T-helper 2 cell (primary cell): Measurements from ENCODE around the gene IL17REL.

Source experiments
- DNase-seq, 5 experiments: peaks; one replicate each; pipeline versions ENCODE4 v3.0.0 to v3.0.0-alpha.2; 2012 to 2022
- total RNA-seq, 2 donors: gene quantifications; one replicate each; lab custom pipeline; 2026; lab: John Stamatoyannopoulos, UW

Gene IL17REL
- 0 reads per million in 2 donors for total RNA-seq

- DNase-seq = no peak
Observed at GRCh38 chr22:50012211-50013181, at the start of gene IL17REL. Gene IL17REL, minus strand, starts transcription at chr22:50012765. Its CDS starts 119 bp downstream, at chr22:50012646.

GRCh38 chr22:50061824-50062355 is 49.3 kb upstream of the IL17REL start:
- no peak for DNase-seq

- DNase-seq = no peak
Observed at GRCh38 chr22:50061141-50061823, 48.7 kb upstream of the IL17REL start.

GRCh38 chr22:50060441-50061140 is 48.0 kb upstream of the IL17REL start:
- no peak for DNase-seq

GRCh38 chr22:50059881-50060262 is 47.3 kb upstream of the IL17REL start:
- DNase-seq = no peak

GRCh38 chr22:50058906-50059880 is 46.6 kb upstream of the IL17REL start:
- no peak for DNase-seq

GRCh38 chr22:50058061-50058905 is 45.7 kb upstream of the IL17REL start, which contains the start of gene TTLL8:
Gene TTLL8, minus strand, starts transcription at chr22:50058298.
- DNase-seq = no peak

- DNase-seq = no peak
Observed at GRCh38 chr22:50057278-50058060, 44.9 kb upstream of the IL17REL start.

- DNase-seq = no peak
Observed at GRCh38 chr22:50056214-50056972, 43.8 kb upstream of the IL17REL start.

GRCh38 chr22:50053861-50054260 is 41.3 kb upstream of the IL17REL start:
- DNase-seq = no peak

GRCh38 chr22:50051930-50052329 is 39.4 kb upstream of the IL17REL start:
- DNase-seq = no peak

- DNase-seq = no peak
Observed at GRCh38 chr22:50049299-50050195, 37.0 kb upstream of the IL17REL start.

GRCh38 chr22:50048836-50049235 is 36.3 kb upstream of the IL17REL start:
- DNase-seq = no peak

GRCh38 chr22:50048061-50048765 is 35.6 kb upstream of the IL17REL start:
- no peak for DNase-seq

GRCh38 chr22:50047346-50047745 is 34.8 kb upstream of the IL17REL start:
- DNase-seq = no peak

GRCh38 chr22:50046481-50047245 is 34.1 kb upstream of the IL17REL start:
- DNase-seq = no peak
